Measurements from ENCODE around the gene HRG. TPM values are rescaled to one million over a fixed set of nuclear protein-coding genes. Genes with fewer than 3 reads are reported as not detected.

Gene HRG
- total RNA-seq, 1 experiment from 2014 or later = not detected

GRCh38 chr3:186644683-186645082 is 21.1 kb upstream of the HRG start:
- intact Hi-C loops (cut with micrococcal nuclease; ENCODE audit: unreplicated experiment) = no loop called here
- TF ChIP-seq CTCF (conservative IDR thresholded peaks at IDR 0.05; ENCODE audit: low read depth, low read length) (no peak), EZH2 (IDR thresholded peaks at IDR 0.05; ENCODE audit: borderline replicate concordance, low read depth, low read length, poor library complexity, severe bottlenecking) (no peak)
- BruUV-seq (replicated peaks) = no TSS peak
- CTCF ChIA-PET = no interaction called here
- POLR2A ChIA-PET (ENCODE audit: low non-redundant PET) = no interaction called here
- Histone ChIP-seq H3K27me3 (replicated peaks; ENCODE audit: insufficient read depth, low read depth, low read length, poor library complexity) (no peaks in the 10 kb centered on the region), H3K27ac (ENCODE audit: low read depth, low read length, poor library complexity, severe bottlenecking) (no peak overlapping the region), H3K9me3 (ENCODE audit: low read depth, low read length, poor library complexity, severe bottlenecking) (no peaks in the 10 kb centered on the region), H3K4me3 (ENCODE audit: low read depth, low read length, poor library complexity, severe bottlenecking) (no peak overlapping the region), H3K36me3 (ENCODE audit: insufficient read depth, low read length, poor library complexity, severe bottlenecking) (no peaks in the 10 kb centered on the region), H3K4me1 (ENCODE audit: insufficient read depth, low read length, poor library complexity, severe bottlenecking) (no peaks in the 10 kb centered on the region)
- no peak for DNase-seq (ENCODE audit: low spot score)

GRCh38 chr3:186646106-186646505 is 19.7 kb upstream of the HRG start:
- intact Hi-C loops (cut with micrococcal nuclease; ENCODE audit: unreplicated experiment) = no loop called here
- H3K27me3 ChIP-seq (replicated peaks; ENCODE audit: insufficient read depth, low read depth, low read length, poor library complexity) = no peaks in the 10 kb centered on the region
- POLR2A ChIA-PET (ENCODE audit: low non-redundant PET) = no interaction called here
- H3K36me3 ChIP-seq (ENCODE audit: insufficient read depth, low read length, poor library complexity, severe bottlenecking) = no peaks in the 10 kb centered on the region
- H3K9me3 ChIP-seq (ENCODE audit: low read depth, low read length, poor library complexity, severe bottlenecking) = no peaks in the 10 kb centered on the region
- CTCF ChIA-PET = no interaction called here
- no TSS peak for BruUV-seq (replicated peaks)
- TF ChIP-seq CTCF (conservative IDR thresholded peaks at IDR 0.05; ENCODE audit: low read depth, low read length) (no peak), EZH2 (IDR thresholded peaks at IDR 0.05; ENCODE audit: borderline replicate concordance, low read depth, low read length, poor library complexity, severe bottlenecking) (no peak)
- H3K27ac ChIP-seq (ENCODE audit: low read depth, low read length, poor library complexity, severe bottlenecking) = no peak overlapping the region
- no peak overlapping the region for H3K4me3 ChIP-seq (ENCODE audit: low read depth, low read length, poor library complexity, severe bottlenecking)
- DNase-seq (ENCODE audit: low spot score) = no peak
- no peaks in the 10 kb centered on the region for H3K4me1 ChIP-seq (ENCODE audit: insufficient read depth, low read length, poor library complexity, severe bottlenecking)

GRCh38 chr3:186646841-186647240 is 19.0 kb upstream of the HRG start:
- intact Hi-C loops (cut with micrococcal nuclease; ENCODE audit: unreplicated experiment) = no loop called here
- DNase-seq (ENCODE audit: low spot score) = no peak
- ChIA-PET POLR2A (ENCODE audit: low non-redundant PET) (no interaction called here), CTCF (no interaction called here)
- BruUV-seq (replicated peaks) = no TSS peak
- H3K36me3 ChIP-seq (ENCODE audit: insufficient read depth, low read length, poor library complexity, severe bottlenecking) = no peaks in the 10 kb centered on the region
- no peak for TF ChIP-seq CTCF (conservative IDR thresholded peaks at IDR 0.05; ENCODE audit: low read depth, low read length)
- TF ChIP-seq EZH2 (IDR thresholded peaks at IDR 0.05; ENCODE audit: borderline replicate concordance, low read depth, low read length, poor library complexity, severe bottlenecking) = no peak
- H3K4me1 ChIP-seq (ENCODE audit: insufficient read depth, low read length, poor library complexity, severe bottlenecking) = no peaks in the 10 kb centered on the region
- H3K27me3 ChIP-seq (replicated peaks; ENCODE audit: insufficient read depth, low read depth, low read length, poor library complexity) = no peaks in the 10 kb centered on the region
- H3K27ac ChIP-seq (ENCODE audit: low read depth, low read length, poor library complexity, severe bottlenecking) = no peak overlapping the region
- no peak overlapping the region for H3K4me3 ChIP-seq (ENCODE audit: low read depth, low read length, poor library complexity, severe bottlenecking)
- H3K9me3 ChIP-seq (ENCODE audit: low read depth, low read length, poor library complexity, severe bottlenecking) = no peaks in the 10 kb centered on the region
